Mesenteric fat pad (tissue), 1 donor: ENCODE data around the gene NLGN2. TPM values are rescaled to one million over a fixed set of nuclear protein-coding genes. Genes with fewer than 3 reads are reported as not detected.

Experiments
- DNase-seq: peaks from one replicate; pipeline ENCODE4 v3.0.0-alpha.2; 2020; ENCODE audit warnings: low spot score
- total RNA-seq: library from RNA; stranded (reverse); fragmentation: NEBNext Ultra II Directional; extraction: Animal tissue kit (Norgen Biotek cat#: 25700); gene quantifications from one replicate; pipeline ENCODE4 v1.2.1, GENCODE V29; 2021
- donor health status: DM: yes; HTN: yes; CAD: no.

The NLGN2 gene
- total RNA-seq, 1 donor from 2014 or later: 21.0 TPM

DNA sequence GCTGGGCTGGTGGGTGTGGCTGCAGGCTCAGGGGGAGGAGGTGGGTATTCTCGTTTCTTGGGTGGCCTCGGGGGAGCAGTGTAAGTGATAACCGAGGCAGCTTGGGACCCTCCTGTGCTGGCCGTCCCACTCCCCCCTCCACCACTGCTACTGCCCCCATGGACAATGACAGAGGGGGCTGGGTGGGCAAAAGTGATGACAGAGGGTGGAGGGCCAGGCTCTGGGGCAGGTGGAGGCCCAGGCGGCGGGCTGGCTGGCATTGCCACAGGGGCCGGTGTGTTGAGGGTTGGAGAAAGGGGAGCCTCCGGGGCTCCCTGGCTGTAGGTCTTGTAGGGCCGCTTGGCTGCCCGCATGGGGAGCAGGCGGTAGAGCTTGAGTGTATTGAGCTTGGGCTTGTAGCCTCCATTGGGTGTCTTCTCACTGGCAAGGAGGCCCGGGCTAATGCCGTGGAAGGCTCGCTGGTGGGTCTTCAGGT is 55.8 kb downstream of the NLGN2 start:
- DNase-seq: no peak

DNA sequence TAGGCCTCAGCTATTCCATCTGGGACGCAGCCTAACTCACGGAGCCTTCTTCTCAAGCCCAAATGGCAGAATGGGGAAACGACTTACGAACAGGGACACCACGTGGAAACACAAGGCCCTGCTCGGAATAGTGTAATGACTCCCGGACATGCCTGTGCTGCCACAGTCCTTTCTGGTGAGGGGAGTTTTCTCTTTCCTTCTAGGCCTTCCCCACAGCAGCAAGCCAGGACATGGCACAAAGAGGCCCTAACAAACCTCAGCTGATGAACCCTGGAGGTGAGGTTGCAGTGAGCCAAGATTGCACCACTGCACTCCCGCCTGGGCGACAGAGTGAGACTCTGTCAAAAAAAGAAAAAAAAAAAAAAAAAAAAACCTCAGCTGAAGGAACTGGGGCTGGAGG is 56.4 kb downstream of the NLGN2 start:
- DNase-seq: no peak

DNA sequence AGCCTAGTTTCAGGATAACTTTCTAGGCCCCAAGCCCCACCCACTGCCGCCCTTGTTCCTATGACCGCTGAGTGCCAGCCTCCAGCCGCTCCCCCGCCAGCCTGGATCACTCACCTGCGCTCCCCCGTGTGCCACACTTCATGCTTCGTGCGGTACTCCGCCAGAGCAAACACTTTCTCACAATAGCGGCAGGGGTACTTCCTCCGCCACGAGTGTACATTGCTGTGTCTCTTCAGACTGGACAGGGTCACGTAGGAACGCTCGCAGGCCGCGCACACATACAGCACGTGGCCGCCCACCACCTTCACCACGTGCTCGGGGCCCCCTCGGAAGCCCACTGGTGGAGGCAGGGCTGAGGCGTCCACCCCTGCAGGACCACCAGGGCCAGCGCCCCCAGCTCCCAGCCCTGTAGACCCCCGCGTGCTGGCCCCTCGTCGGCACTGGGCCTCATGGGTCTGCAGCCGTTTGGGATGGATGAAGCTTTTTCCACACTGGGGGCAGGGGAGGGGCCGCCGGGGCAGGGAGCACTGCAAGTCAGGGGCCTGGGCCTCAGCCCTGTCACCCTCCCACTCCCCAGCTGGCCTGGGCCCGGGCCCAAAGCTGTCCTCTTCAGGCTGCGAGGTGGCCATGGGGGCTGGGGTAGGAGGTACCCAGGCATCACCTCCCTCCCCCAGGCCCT is 58.1 kb downstream of the NLGN2 start:
- no peak for DNase-seq

DNA sequence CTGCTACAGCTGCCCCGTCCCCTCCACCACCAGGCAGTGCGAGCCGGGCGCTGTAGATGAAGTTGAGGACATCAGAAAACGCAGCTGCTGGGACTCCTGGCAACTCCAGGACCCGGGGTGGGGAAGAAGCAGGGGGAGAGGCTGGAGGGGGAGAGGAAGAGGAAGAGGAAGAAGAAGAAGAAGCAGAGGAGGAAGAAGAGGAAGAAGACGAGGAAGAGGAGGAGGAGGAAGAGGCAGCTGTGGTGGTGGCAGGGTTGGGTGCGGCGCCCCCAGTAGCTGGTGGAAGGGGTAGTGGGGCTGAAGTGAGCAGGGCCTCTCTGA is 58.6 kb downstream of the NLGN2 start:
- no peak for DNase-seq

DNA sequence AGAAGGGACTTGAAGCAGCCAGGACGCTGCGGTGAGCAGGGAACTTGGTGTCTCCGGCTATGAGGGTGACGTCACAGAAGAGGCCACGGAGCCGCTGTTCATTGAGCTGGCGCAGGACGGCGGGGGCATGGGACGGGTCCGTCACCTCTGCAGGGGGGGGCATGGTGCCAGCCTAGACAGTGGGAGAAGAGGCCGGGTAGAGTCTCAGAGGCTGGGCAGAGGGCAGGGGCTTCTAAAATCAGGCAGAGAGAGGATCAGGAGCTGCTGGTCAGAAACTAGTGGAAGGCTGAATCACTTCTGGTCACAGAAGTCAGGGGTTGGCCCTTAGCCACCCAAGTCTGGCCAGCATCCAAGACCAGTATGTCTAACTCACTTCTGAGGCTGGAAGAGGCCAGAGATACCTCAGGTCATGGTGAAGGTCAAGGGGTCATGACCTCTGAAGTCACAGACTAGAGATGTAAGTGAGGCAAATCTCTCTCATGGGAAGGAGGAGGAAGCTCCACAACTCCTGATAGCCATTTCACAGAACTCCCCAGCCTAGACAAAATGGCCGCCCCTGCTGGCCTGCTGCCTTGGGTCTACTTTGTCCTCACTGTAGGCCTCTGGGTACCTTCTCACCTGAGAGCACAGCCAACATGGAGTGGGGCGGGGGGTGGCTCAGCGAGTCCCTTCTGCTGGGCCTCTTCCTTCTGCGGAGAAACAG is 59.1 kb downstream of the NLGN2 start:
- DNase-seq: no peak

DNA sequence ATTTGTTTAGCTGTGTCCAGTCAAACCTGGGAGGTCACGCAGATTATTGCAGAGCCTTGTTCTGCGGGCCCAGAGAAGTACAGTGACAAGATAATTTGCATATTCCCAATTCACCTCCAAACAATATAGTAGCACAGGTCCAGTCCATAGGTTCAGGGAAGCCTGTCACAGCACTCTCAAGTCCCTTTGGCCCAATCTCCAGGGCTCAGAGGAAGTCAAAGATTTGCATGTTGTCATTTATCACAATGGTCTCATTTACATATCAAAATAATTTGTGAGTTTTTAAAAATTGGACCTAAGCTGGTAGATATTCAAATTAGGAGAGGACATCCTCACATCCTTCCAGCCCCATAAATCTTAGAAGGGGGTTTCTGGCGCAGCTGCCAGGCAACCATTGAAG is 59.9 kb downstream of the NLGN2 start:
- DNase-seq: no peak

DNA sequence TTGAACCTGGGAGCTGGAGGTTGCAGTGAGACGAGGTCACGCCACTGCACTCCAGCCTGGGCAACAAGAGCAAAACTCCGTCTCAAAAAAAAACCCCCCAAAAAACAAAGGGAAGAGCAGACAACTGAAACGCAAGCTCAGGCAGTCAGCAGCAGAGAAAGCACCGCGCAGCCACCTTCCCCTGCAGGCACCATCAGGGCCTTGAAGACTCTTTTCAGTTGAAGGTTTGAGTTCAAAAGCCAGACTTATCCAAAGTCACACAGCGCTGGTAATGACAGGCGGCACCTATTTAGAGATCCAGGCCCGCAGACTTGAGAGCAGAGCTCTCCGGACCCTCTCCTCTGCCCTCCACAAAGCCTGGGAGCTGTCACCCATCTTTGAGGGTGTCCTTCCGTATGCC is 60.6 kb downstream of the NLGN2 start:
- no peak for DNase-seq

DNA sequence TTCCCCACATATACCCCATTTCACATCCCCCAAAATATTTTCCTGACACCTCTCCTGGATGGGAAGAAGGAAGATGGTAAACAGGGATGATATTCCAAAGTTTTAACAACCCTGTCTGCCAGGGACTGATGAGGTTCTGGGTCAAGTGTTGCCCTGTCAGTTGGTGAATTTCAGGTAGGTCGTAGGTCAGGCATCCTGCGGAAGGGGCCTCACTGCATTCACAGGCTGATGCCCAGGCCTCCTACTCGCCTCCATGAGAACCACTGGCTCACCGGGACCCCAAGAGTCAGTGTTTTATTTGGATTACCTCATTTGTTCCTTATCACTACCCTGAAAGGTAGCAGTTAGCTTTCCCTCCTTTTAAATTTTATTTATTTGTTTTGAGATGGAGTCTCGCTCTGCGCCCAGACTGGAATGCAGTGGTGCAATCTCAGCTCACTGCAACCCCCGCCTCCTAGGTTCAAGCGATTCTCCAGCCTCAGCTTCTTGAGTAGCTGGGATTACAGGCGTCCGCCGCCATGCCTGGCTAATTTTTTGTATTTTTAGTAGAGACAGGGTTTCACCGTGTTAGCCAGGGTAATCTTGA is 61.3 kb downstream of the NLGN2 start:
- DNase-seq: no peak

Other genes with a start within 250 kb of the NLGN2 start
- gene ASGR1, start 228.5 kb upstream of the NLGN2 start, total RNA-seq: 2.2 TPM
- gene DLG4, start 188.0 kb upstream of the NLGN2 start, total RNA-seq: 16.0 TPM
- gene ACADVL, start 187.9 kb upstream of the NLGN2 start, total RNA-seq: 1,052 TPM
- gene DVL2, start 173.3 kb upstream of the NLGN2 start, total RNA-seq: 24.7 TPM
- 47.4 TPM for gene PHF23, start 168.4 kb upstream of the NLGN2 start, total RNA-seq
- gene GABARAP, start 165.4 kb upstream of the NLGN2 start, total RNA-seq: 468 TPM
- 120 TPM for gene CTDNEP1, start 156.1 kb upstream of the NLGN2 start, total RNA-seq
- 44.1 TPM for gene ELP5, start 155.6 kb upstream of the NLGN2 start, total RNA-seq
- 5.6 TPM for gene CLDN7, start 145.4 kb upstream of the NLGN2 start, total RNA-seq
- gene SLC2A4, start 126.1 kb upstream of the NLGN2 start, total RNA-seq: 8.1 TPM
- 2.3 TPM for gene YBX2, start 113.2 kb upstream of the NLGN2 start, total RNA-seq
- 503 TPM for gene EIF5A, start 100.2 kb upstream of the NLGN2 start, total RNA-seq
- gene GPS2, start 92.5 kb upstream of the NLGN2 start, total RNA-seq: 51.2 TPM
- gene NEURL4, start 78.5 kb upstream of the NLGN2 start, total RNA-seq: 25.4 TPM
- 18.8 TPM for gene ACAP1, start 71.3 kb upstream of the NLGN2 start, total RNA-seq
- gene KCTD11, start 55.7 kb upstream of the NLGN2 start, total RNA-seq: 11.9 TPM
- not detected for gene TMEM95, start 52.7 kb upstream of the NLGN2 start, total RNA-seq
- gene TNK1, start 26.8 kb upstream of the NLGN2 start, total RNA-seq: 0.71 TPM
- 42.6 TPM for gene PLSCR3, start 13.3 kb upstream of the NLGN2 start, total RNA-seq
- gene TMEM256, start 3.7 kb upstream of the NLGN2 start, total RNA-seq: 68.7 TPM
- gene SPEM1, start 12.5 kb downstream of the NLGN2 start, total RNA-seq: not detected
- gene SPEM2, start 17.8 kb downstream of the NLGN2 start, total RNA-seq: not detected
- not detected for gene SPEM3, start 21.0 kb downstream of the NLGN2 start, total RNA-seq
- gene TMEM102, start 27.6 kb downstream of the NLGN2 start, total RNA-seq: 3.2 TPM
- gene FGF11, start 31.7 kb downstream of the NLGN2 start, total RNA-seq: 2.4 TPM
- gene CHRNB1, start 37.2 kb downstream of the NLGN2 start, total RNA-seq: 6.8 TPM
- 72.5 TPM for gene ZBTB4, start 71.8 kb downstream of the NLGN2 start, total RNA-seq
- not detected for gene SLC35G6, start 73.6 kb downstream of the NLGN2 start, total RNA-seq
- 102 TPM for gene POLR2A, start 76.5 kb downstream of the NLGN2 start, total RNA-seq
- 43.0 TPM for gene TNFSF12, start 141.2 kb downstream of the NLGN2 start, total RNA-seq
- gene TNFSF13, start 150.9 kb downstream of the NLGN2 start, total RNA-seq: 26.3 TPM
- 48.7 TPM for gene SENP3, start 154.1 kb downstream of the NLGN2 start, total RNA-seq
- gene CD68, start 171.8 kb downstream of the NLGN2 start, total RNA-seq: 286 TPM
- 55.2 TPM for gene MPDU1, start 176.0 kb downstream of the NLGN2 start, total RNA-seq
- not detected for gene SOX15, start 182.2 kb downstream of the NLGN2 start, total RNA-seq
- gene FXR2, start 207.1 kb downstream of the NLGN2 start, total RNA-seq: 36.1 TPM
- gene SAT2, start 220.0 kb downstream of the NLGN2 start, total RNA-seq: 73.6 TPM
- gene SHBG, start 222.3 kb downstream of the NLGN2 start, total RNA-seq: 0.71 TPM
- 1.4 TPM for gene ATP1B2, start 243.1 kb downstream of the NLGN2 start, total RNA-seq